ENCODE results near the gene TMEM14B. TPM values are rescaled to one million over a fixed set of nuclear protein-coding genes. Genes with fewer than 3 reads are reported as not detected.

Gene TMEM14B
- total and polyA plus RNA-seq, 9 of the 15 experiments (the other 6 are each of a cell fraction or from before 2014, with no cell fraction given) = 174 to 862 (median 263) TPM

GRCh38 chr6:10747251-10747972, at the start of gene TMEM14B (continued):
- TF ChIP-seq, protein P1, sequence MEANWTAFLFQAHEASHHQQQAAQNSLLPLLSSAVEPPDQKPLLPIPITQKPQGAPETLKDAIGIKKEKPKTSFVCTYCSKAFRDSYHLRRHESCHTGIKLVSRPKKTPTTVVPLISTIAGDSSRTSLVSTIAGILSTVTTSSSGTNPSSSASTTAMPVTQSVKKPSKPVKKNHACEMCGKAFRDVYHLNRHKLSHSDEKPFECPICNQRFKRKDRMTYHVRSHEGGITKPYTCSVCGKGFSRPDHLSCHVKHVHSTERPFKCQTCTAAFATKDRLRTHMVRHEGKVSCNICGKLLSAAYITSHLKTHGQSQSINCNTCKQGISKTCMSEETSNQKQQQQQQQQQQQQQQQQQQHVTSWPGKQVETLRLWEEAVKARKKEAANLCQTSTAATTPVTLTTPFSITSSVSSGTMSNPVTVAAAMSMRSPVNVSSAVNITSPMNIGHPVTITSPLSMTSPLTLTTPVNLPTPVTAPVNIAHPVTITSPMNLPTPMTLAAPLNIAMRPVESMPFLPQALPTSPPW (CRISPR knock-in tag; IDR thresholded peaks at IDR 0.05) = peak; percentile 83
- TF ChIP-seq HEY1 (CRISPR knock-in tag; IDR thresholded peaks at IDR 0.05; ENCODE audit: borderline replicate concordance) (0 out of 2 replicates have a peak, but pooled peaks have one; percentile 64), MAFF (IDR thresholded peaks at IDR 0.05; ENCODE audit: low read length) (no peak), THRAP3 (IDR thresholded peaks at IDR 0.05; ENCODE audit: borderline replicate concordance) (no peak), ZNF77 (CRISPR knock-in tag; IDR thresholded peaks at IDR 0.05) (no peak), ESRRA (IDR thresholded peaks at IDR 0.05; ENCODE audit: borderline replicate concordance, low read depth) (peak; percentile 76; the same call in 1 of the 2 replicates), TRIM28 (IDR thresholded peaks at IDR 0.05) (no peak), PYGO2 (tag; IDR thresholded peaks at IDR 0.05) (no peak), EZH2 (IDR thresholded peaks at IDR 0.05; ENCODE audit: borderline replicate concordance, low read depth, low read length) (no peak), POU5F1 (IDR thresholded peaks at IDR 0.05; ENCODE audit: borderline replicate concordance, low read depth, low read length, partially characterized antibody) (no peak), PCBP1 (IDR thresholded peaks at IDR 0.05; ENCODE audit: low read depth, low read length, poor library complexity, severe bottlenecking) (no peak), RUNX1 (IDR thresholded peaks at IDR 0.05; ENCODE audit: low read depth) (no peak), RBM39 (optimal IDR thresholded peaks at IDR 0.05; ENCODE audit: low read depth, low read length) (no peak), MTA3 (IDR thresholded peaks at IDR 0.05; ENCODE audit: borderline replicate concordance) (peak; percentile 49), PRPF4 (IDR thresholded peaks at IDR 0.05; ENCODE audit: insufficient read depth, low read depth, low read length, poor library complexity, severe bottlenecking) (no peak)
- TF ChIP-seq, protein P2, sequence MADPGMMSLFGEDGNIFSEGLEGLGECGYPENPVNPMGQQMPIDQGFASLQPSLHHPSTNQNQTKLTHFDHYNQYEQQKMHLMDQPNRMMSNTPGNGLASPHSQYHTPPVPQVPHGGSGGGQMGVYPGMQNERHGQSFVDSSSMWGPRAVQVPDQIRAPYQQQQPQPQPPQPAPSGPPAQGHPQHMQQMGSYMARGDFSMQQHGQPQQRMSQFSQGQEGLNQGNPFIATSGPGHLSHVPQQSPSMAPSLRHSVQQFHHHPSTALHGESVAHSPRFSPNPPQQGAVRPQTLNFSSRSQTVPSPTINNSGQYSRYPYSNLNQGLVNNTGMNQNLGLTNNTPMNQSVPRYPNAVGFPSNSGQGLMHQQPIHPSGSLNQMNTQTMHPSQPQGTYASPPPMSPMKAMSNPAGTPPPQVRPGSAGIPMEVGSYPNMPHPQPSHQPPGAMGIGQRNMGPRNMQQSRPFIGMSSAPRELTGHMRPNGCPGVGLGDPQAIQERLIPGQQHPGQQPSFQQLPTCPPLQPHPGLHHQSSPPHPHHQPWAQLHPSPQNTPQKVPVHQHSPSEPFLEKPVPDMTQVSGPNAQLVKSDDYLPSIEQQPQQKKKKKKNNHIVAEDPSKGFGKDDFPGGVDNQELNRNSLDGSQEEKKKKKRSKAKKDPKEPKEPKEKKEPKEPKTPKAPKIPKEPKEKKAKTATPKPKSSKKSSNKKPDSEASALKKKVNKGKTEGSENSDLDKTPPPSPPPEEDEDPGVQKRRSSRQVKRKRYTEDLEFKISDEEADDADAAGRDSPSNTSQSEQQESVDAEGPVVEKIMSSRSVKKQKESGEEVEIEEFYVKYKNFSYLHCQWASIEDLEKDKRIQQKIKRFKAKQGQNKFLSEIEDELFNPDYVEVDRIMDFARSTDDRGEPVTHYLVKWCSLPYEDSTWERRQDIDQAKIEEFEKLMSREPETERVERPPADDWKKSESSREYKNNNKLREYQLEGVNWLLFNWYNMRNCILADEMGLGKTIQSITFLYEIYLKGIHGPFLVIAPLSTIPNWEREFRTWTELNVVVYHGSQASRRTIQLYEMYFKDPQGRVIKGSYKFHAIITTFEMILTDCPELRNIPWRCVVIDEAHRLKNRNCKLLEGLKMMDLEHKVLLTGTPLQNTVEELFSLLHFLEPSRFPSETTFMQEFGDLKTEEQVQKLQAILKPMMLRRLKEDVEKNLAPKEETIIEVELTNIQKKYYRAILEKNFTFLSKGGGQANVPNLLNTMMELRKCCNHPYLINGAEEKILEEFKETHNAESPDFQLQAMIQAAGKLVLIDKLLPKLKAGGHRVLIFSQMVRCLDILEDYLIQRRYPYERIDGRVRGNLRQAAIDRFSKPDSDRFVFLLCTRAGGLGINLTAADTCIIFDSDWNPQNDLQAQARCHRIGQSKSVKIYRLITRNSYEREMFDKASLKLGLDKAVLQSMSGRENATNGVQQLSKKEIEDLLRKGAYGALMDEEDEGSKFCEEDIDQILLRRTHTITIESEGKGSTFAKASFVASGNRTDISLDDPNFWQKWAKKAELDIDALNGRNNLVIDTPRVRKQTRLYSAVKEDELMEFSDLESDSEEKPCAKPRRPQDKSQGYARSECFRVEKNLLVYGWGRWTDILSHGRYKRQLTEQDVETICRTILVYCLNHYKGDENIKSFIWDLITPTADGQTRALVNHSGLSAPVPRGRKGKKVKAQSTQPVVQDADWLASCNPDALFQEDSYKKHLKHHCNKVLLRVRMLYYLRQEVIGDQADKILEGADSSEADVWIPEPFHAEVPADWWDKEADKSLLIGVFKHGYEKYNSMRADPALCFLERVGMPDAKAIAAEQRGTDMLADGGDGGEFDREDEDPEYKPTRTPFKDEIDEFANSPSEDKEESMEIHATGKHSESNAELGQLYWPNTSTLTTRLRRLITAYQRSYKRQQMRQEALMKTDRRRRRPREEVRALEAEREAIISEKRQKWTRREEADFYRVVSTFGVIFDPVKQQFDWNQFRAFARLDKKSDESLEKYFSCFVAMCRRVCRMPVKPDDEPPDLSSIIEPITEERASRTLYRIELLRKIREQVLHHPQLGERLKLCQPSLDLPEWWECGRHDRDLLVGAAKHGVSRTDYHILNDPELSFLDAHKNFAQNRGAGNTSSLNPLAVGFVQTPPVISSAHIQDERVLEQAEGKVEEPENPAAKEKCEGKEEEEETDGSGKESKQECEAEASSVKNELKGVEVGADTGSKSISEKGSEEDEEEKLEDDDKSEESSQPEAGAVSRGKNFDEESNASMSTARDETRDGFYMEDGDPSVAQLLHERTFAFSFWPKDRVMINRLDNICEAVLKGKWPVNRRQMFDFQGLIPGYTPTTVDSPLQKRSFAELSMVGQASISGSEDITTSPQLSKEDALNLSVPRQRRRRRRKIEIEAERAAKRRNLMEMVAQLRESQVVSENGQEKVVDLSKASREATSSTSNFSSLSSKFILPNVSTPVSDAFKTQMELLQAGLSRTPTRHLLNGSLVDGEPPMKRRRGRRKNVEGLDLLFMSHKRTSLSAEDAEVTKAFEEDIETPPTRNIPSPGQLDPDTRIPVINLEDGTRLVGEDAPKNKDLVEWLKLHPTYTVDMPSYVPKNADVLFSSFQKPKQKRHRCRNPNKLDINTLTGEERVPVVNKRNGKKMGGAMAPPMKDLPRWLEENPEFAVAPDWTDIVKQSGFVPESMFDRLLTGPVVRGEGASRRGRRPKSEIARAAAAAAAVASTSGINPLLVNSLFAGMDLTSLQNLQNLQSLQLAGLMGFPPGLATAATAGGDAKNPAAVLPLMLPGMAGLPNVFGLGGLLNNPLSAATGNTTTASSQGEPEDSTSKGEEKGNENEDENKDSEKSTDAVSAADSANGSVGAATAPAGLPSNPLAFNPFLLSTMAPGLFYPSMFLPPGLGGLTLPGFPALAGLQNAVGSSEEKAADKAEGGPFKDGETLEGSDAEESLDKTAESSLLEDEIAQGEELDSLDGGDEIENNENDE (IDR thresholded peaks at IDR 0.05; ENCODE audit: low read depth, low read length) = no peak
